ENCODE data around the gene ROR2. TPM values are rescaled to one million over a fixed set of nuclear protein-coding genes. Genes with fewer than 3 reads are reported as not detected.

The ROR2 gene
- total RNA-seq, 2 donors from 2014 or later: 4.0 to 5.4 TPM

DNA sequence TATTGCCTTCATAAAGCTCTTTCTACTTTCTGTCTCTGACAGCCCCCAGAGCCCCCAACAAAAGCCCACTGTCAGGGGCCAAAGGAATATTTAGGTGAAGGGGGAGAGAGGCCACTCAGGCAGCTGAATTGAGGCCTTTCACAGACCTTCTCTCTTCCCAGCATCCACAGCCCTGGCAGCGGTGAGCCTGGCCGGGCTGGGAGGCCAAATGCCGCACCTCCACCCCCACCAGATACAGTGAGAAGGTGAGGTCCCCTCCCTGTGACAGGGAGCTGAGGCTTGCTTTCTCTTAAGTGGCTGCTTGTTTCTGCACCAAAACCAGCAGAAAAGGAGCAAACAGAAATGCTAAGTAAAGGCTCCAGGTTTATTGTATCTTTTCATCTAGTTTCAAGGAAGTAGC is 168.1 kb downstream of the ROR2 start:
- intact Hi-C loops (cut with DNase I): no loop called here
- 92% methylated on average over 3 of the region's 3 CpGs; no CpG with 5 or more reads in 1 of the 2 donors for whole genome bisulfite sequencing, 2 donors
- Histone ChIP-seq H3K27ac (no peak overlapping the region), H3K4me1 (no peaks in the 10 kb centered on the region), H3K27me3 (no peaks in the 10 kb centered on the region), H3K36me3 (replicated peaks in 1 of 2; ENCODE audit: insufficient read depth in 1 of 2, low read depth in 2 of 2) (no peaks in the 10 kb centered on the region), H3K4me3 (no peak overlapping the region), H3K9me3 (no peaks in the 10 kb centered on the region)
- TF ChIP-seq CTCF (IDR thresholded peaks at IDR 0.05) (no peak), POLR2A (IDR thresholded peaks at IDR 0.05) (no peak)
- ATAC-seq (no peak), DNase-seq (no peak)

DNA sequence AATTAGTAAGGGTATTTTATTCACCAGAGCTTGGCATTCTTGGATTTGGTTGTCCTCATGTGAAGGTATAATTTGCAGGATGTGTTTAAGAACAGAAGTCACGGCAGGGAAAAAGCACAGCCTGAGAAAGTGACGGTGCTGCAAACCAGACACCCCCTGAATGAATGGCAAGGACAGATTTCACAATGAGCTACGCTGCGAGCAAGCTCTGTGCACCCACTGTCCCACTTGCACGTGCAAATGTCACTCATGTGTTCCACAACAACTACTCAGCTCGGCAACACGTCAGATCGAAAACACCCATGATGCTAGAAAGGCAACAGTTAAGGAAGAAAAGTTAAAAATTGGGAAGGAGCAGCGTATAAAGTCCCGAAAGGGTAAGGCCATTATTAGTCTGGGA is 168.9 kb downstream of the ROR2 start:
- Histone ChIP-seq H3K27ac (no peak overlapping the region), H3K9me3 (no peaks in the 10 kb centered on the region), H3K4me3 (no peak overlapping the region), H3K36me3 (replicated peaks in 1 of 2; ENCODE audit: insufficient read depth in 1 of 2, low read depth in 2 of 2) (no peaks in the 10 kb centered on the region), H3K27me3 (no peaks in the 10 kb centered on the region), H3K4me1 (no peaks in the 10 kb centered on the region)
- ATAC-seq: no peak
- 79 to 84% methylated on average over 10 of the region's 10 CpGs for WGBS, 2 donors
- TF ChIP-seq POLR2A (IDR thresholded peaks at IDR 0.05): no peak
- no peak for TF ChIP-seq CTCF (IDR thresholded peaks at IDR 0.05)
- DNase-seq: no peak
- intact Hi-C loops (cut with DNase I): no loop called here

DNA sequence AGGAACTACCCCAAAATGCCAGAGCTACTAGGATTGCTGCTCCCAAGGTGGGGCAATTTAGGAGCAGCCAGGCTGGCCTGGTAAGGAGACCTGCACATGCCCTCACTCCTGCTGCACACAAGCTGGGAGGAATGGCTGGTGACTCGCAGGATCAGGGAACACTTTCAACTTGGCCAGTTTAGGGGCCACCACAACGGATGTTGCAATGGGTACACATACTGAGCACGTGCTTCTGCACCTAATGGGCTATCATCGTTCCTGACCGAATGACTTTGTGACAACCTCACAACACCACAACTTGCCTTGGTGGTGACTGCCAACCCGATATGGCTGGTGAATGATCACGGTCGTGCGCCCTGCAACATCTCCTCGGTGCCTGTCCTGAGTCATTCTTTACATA is 172.0 kb downstream of the ROR2 start:
- H3K36me3 ChIP-seq (replicated peaks in 1 of 2; ENCODE audit: insufficient read depth in 1 of 2, low read depth in 2 of 2): no peaks in the 10 kb centered on the region
- TF ChIP-seq POLR2A (IDR thresholded peaks at IDR 0.05) (no peak), CTCF (IDR thresholded peaks at IDR 0.05) (no peak)
- no peak overlapping the region for H3K4me3 ChIP-seq
- H3K9me3 ChIP-seq: no peaks in the 10 kb centered on the region
- WGBS, 2 donors: 84 to 90% methylated on average over 8 to 10 of the region's 10 CpGs
- DNase-seq (no peak), ATAC-seq (no peak)
- H3K4me1 ChIP-seq: no peaks in the 10 kb centered on the region
- H3K27me3 ChIP-seq: no peaks in the 10 kb centered on the region
- H3K27ac ChIP-seq: no peak overlapping the region
- intact Hi-C loops (cut with DNase I): loop anchor here (10.0 kb wide), 1 partner anchor 177 kb away; the partner anchor contains the start of gene ROR2

- Histone ChIP-seq H3K4me1 (no peaks in the 10 kb centered on the region), H3K9me3 (no peaks in the 10 kb centered on the region), H3K36me3 (replicated peaks in 1 of 2; ENCODE audit: insufficient read depth in 1 of 2, low read depth in 2 of 2) (no peaks in the 10 kb centered on the region), H3K27me3 (no peaks in the 10 kb centered on the region), H3K4me3 (no peak overlapping the region), H3K27ac (no peak overlapping the region)
- DNase-seq: no peak
- WGBS, 2 donors: 58 to 63% methylated on average over 4 of the region's 4 CpGs
- TF ChIP-seq CTCF (IDR thresholded peaks at IDR 0.05): no peak
- TF ChIP-seq POLR2A (IDR thresholded peaks at IDR 0.05): no peak
- intact Hi-C loops (cut with DNase I): loop anchor here (10.0 kb wide), 1 partner anchor 177 kb away; the partner anchor contains the start of gene ROR2
- ATAC-seq: no peak
Measured at GRCh38 chr9:91777292-91777830, 172.7 kb downstream of the ROR2 start.
